Stimulated activated CD4-positive, alpha-beta T cell treated with anti-CD3 and anti-CD28 coated beads, Interleukin-2, amount 100 ng/mL, for 24 hours (primary cell): ENCODE results near the gene PGAM4.
A peak's percentile ranks its signal among the peaks of the same experiment; 100 is the strongest.
"Not testable (repeated sequence)": the region's sequence is repeated elsewhere in the genome, so short reads cannot be mapped to it uniquely, and the experiment has no call there.

ENCODE experiments used
- DNase-seq, 2 donors: peaks; one replicate each; pipeline ENCODE4 v3.0.0-alpha.2; 2020

Gene PGAM4

GRCh38 chrX:77969538-77969937 lies at the start of gene PGAM4:
Gene PGAM4 (minus strand): TSS chrX:77969638. CDS start chrX:77969638, 0 bp downstream.
- no peak for DNase-seq

- no peak for DNase-seq
Observed at GRCh38 chrX:78011846-78012245, 42.4 kb upstream of the PGAM4 start.

- no peak for DNase-seq
Observed at GRCh38 chrX:77979870-77980269, 10.4 kb upstream of the PGAM4 start.

- no peak for DNase-seq
Observed at GRCh38 chrX:77977518-77977917, 8.1 kb upstream of the PGAM4 start.

- no peak for DNase-seq
Observed at GRCh38 chrX:77977095-77977494, 7.7 kb upstream of the PGAM4 start.

- no peak for DNase-seq
Observed at GRCh38 chrX:77975755-77976154, 6.3 kb upstream of the PGAM4 start.

GRCh38 chrX:77967631-77968030 lies 1.8 kb downstream of the PGAM4 start:
- no peak for DNase-seq

- DNase-seq: no peak
Observed at GRCh38 chrX:77966361-77966760, 3.1 kb downstream of the PGAM4 start.

- peak in 1 of 2 donors; percentile 19 for DNase-seq
Observed at GRCh38 chrX:77962068-77962902, 7.2 kb downstream of the PGAM4 start.

- no peak for DNase-seq
Observed at GRCh38 chrX:77961063-77961462, 8.4 kb downstream of the PGAM4 start.

GRCh38 chrX:77960567-77960966 lies 8.9 kb downstream of the PGAM4 start:
- DNase-seq: no peak

GRCh38 chrX:77953708-77954107 lies 15.7 kb downstream of the PGAM4 start:
- DNase-seq: no peak

- no peak for DNase-seq
Observed at GRCh38 chrX:77953302-77953701, 16.1 kb downstream of the PGAM4 start.

- no peak for DNase-seq
Observed at GRCh38 chrX:77952173-77952572, 17.3 kb downstream of the PGAM4 start.

- no peak for DNase-seq
Observed at GRCh38 chrX:77949840-77950239, 19.6 kb downstream of the PGAM4 start.

- no peak for DNase-seq
Observed at GRCh38 chrX:77946571-77946970, 22.9 kb downstream of the PGAM4 start.

GRCh38 chrX:77945910-77946545 lies 23.4 kb downstream of the PGAM4 start:
- DNase-seq: no peak

- not testable (repeated sequence) for DNase-seq
Observed at GRCh38 chrX:77945031-77945430, 24.4 kb downstream of the PGAM4 start.

- DNase-seq: no peak
Observed at GRCh38 chrX:77938083-77938680, 31.3 kb downstream of the PGAM4 start.

- DNase-seq: no peak
Observed at GRCh38 chrX:77937291-77937690, 32.1 kb downstream of the PGAM4 start.

- no peak for DNase-seq
Observed at GRCh38 chrX:77936299-77936698, 33.1 kb downstream of the PGAM4 start.

- no peak for DNase-seq
Observed at GRCh38 chrX:77935886-77936285, 33.6 kb downstream of the PGAM4 start.

- no peak for DNase-seq
Observed at GRCh38 chrX:77930581-77930980, 38.9 kb downstream of the PGAM4 start.

GRCh38 chrX:77925764-77926163 lies 43.7 kb downstream of the PGAM4 start:
- DNase-seq: no peak
